Choroid plexus epithelial cell (primary cell): ENCODE data around the gene ANKUB1.

Experiments
- DNase-seq: peaks from one replicate; pipeline ENCODE4 v3.0.0-alpha.2; 2010; ENCODE audit warnings: low read depth
- H3K4me3 ChIP-seq: 2 replicates; pipeline ENCODE4 v1.5.1; 2011; ENCODE audit warnings: low read depth, mild to moderate bottlenecking, control low read depth, low read length, moderate library complexity
- CTCF ChIP-seq: conservative IDR thresholded peaks from 2 replicates; pipeline ENCODE4 v1.5.1; 2011; ENCODE audit warnings: low read depth, mild to moderate bottlenecking, control low read depth, inconsistent platforms, low read length, moderate library complexity

The ANKUB1 gene

GRCh38 chr3:149777414-149778214 lies 14.7 kb downstream of the ANKUB1 start:
- no peak overlapping the region for H3K4me3 ChIP-seq
- no peak for TF ChIP-seq CTCF
- DNase-seq = no peak

- no peak for TF ChIP-seq CTCF
- DNase-seq = no peak
- H3K4me3 ChIP-seq = no peak overlapping the region
Measured at GRCh38 chr3:149776170-149776569, 16.2 kb downstream of the ANKUB1 start.

GRCh38 chr3:149772861-149773260 lies 19.5 kb downstream of the ANKUB1 start:
- TF ChIP-seq CTCF = no peak
- H3K4me3 ChIP-seq = no peak overlapping the region
- DNase-seq = no peak

GRCh38 chr3:149771652-149772271 lies 20.6 kb downstream of the ANKUB1 start:
- TF ChIP-seq CTCF = peak; percentile 88
- peak; percentile 57 for DNase-seq
- no peak overlapping the region for H3K4me3 ChIP-seq

GRCh38 chr3:149770246-149770645 lies 22.1 kb downstream of the ANKUB1 start:
- H3K4me3 ChIP-seq = no peak overlapping the region
- TF ChIP-seq CTCF = peak; percentile 46
- peak; percentile 26 for DNase-seq

- TF ChIP-seq CTCF = no peak
- DNase-seq = no peak
- no peak overlapping the region for H3K4me3 ChIP-seq
Measured at GRCh38 chr3:149768704-149769103, 23.6 kb downstream of the ANKUB1 start.

DNA sequence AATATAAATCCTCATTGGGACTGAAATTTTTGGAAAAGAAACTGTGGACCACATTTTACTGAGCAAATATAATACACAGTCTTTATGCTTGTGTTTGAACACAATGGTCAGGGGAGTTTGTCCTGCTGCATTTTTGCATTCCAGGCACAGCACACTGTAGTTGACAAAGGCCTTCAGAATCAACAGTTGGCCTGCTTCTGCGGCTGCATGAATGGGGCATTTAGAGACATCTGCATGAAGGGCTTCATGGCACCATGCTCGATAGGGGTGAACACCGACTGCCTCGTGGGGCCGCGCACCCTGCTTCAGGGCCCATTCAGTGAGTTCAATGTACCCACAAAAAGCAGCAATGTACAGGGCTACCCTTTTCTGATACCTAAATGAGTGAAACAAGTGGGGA lies 24.6 kb downstream of the ANKUB1 start:
- no peak overlapping the region for H3K4me3 ChIP-seq
- DNase-seq = no peak
- no peak for TF ChIP-seq CTCF
